Suprapubic skin (tissue), 4 donors: Measurements from ENCODE around the gene XPO6. TPM values are rescaled to one million over a fixed set of nuclear protein-coding genes. Genes with fewer than 3 reads are reported as not detected.

Experiments used
- DNase-seq, 2 donors: peaks; one replicate each; pipeline ENCODE4 v3.0.0-alpha.2; 2019; ENCODE audit warnings: low spot score in 2 of 2
- H3K27ac ChIP-seq: fragments of 200-600 bp; sonication (generic); one replicate; pipeline ENCODE4 v1.5.1; 2019
- H3K27me3 ChIP-seq: fragments of 200-600 bp; sonication (generic); one replicate; pipeline ENCODE4 v1.5.1; 2019
- H3K36me3 ChIP-seq: fragments of 200-600 bp; sonication (generic); one replicate; pipeline ENCODE4 v1.5.1; 2019
- H3K4me1 ChIP-seq: fragments of 200-600 bp; sonication (generic); one replicate; pipeline ENCODE4 v1.5.1; 2019
- H3K4me3 ChIP-seq: fragments of 200-600 bp; sonication (generic); one replicate; pipeline ENCODE4 v1.5.1; 2019; ENCODE audit warnings: mild to moderate bottlenecking
- H3K9me3 ChIP-seq: fragments of 200-600 bp; sonication (generic); one replicate; pipeline ENCODE4 v1.5.1; 2019
- CTCF ChIP-seq, 2 donors: fragments of 200-600 bp in 1 of 2; fragments of 450-650 bp in 1 of 2; sonication (generic) in 1 of 2; IDR thresholded peaks; one replicate each; pipeline ENCODE4 v1.5.1; 2016 to 2019; ENCODE audit warnings: antibody characterized with exemption in 2 of 2, mild to moderate bottlenecking in 1 of 2, moderate library complexity in 1 of 2
- EP300 ChIP-seq: sonication (generic); formaldehyde crosslinking; IDR thresholded peaks from one replicate; pipeline ENCODE4 v1.6.1; 2017; ENCODE audit warnings: antibody characterized with exemption
- POLR2A ChIP-seq, 2 donors: fragments of 450-650 bp; IDR thresholded peaks; one replicate each; pipeline ENCODE4 v1.6.1; 2017; ENCODE audit warnings: antibody characterized with exemption in 2 of 2, mild to moderate bottlenecking in 2 of 2, moderate library complexity in 2 of 2
- POLR2AphosphoS5 ChIP-seq, 3 donors: sonication (generic); formaldehyde crosslinking; IDR thresholded peaks; one replicate each; pipeline ENCODE4 v1.6.1; 2017; ENCODE audit warnings: antibody characterized with exemption in 3 of 3
- WGBS: methylation state at CpG from one replicate; pipeline ENCODE4 v1.1.5; 2018; 5-methylcytosine and 5-hydroxymethylcytosine counted together
- total RNA-seq, 4 donors: library from RNA; depleted of rRNA; stranded (reverse); fragments of >200 nt; gene quantifications; one replicate each; pipeline ENCODE4 v1.1.0, GENCODE V29; 2016

The XPO6 gene
- total RNA-seq, 4 donors from 2014 or later = 78.6 to 161 (median 88.1) TPM

GRCh38 chr16:28191364-28191960, 20.3 kb downstream of the XPO6 start:
- Histone ChIP-seq H3K27ac (no peak overlapping the region), H3K36me3 (peaks cover 5% of the 10 kb centered on the region), H3K9me3 (no peaks in the 10 kb centered on the region), H3K4me3 (no peak overlapping the region), H3K4me1 (peaks cover 46% of the 10 kb centered on the region), H3K27me3 (no peaks in the 10 kb centered on the region)
- WGBS = 33% methylated on average over 3 of the region's 3 CpGs
- DNase-seq = no peak
- TF ChIP-seq POLR2AphosphoS5 (IDR thresholded peaks at IDR 0.05) = no peak
- TF ChIP-seq POLR2A (IDR thresholded peaks at IDR 0.05) = no peak
- TF ChIP-seq CTCF (IDR thresholded peaks at IDR 0.05) = no peak
- TF ChIP-seq EP300 = no peak

DNA sequence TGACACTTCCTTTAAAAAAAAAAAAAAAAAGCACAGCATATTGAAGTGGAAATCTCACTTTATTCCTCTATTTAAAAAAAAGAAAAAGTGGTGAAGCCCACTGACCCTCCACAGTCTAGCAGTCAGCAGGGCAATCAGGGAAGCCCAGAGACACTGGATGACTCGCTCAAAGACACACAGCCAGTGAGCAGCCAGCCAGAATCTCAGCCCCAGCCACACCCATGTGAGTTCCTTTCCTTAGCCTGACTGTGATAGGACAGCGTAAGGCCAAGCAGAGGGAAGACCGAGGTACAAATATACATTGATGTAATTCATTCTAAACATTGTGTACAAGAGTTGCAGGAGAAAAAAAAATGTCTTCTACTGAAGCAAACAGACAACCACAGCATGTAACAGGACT, 22.5 kb downstream of the XPO6 start:
- H3K36me3 ChIP-seq = no peaks in the 10 kb centered on the region
- no peaks in the 10 kb centered on the region for H3K9me3 ChIP-seq
- WGBS = 73% methylated on average over 3 of the region's 3 CpGs
- no peak for DNase-seq
- no peak overlapping the region for H3K27ac ChIP-seq
- no peaks in the 10 kb centered on the region for H3K27me3 ChIP-seq
- no peak overlapping the region for H3K4me3 ChIP-seq
- peaks cover 43% of the 10 kb centered on the region for H3K4me1 ChIP-seq
- TF ChIP-seq EP300 = no peak
- no peak for TF ChIP-seq POLR2A (IDR thresholded peaks at IDR 0.05)
- TF ChIP-seq CTCF (IDR thresholded peaks at IDR 0.05) = no peak
- no peak for TF ChIP-seq POLR2AphosphoS5 (IDR thresholded peaks at IDR 0.05)

GRCh38 chr16:28188085-28188916, 23.5 kb downstream of the XPO6 start:
- Histone ChIP-seq H3K36me3 (no peaks in the 10 kb centered on the region), H3K9me3 (no peaks in the 10 kb centered on the region), H3K4me3 (no peak overlapping the region), H3K27me3 (no peaks in the 10 kb centered on the region), H3K27ac (no peak overlapping the region), H3K4me1 (peaks cover 34% of the 10 kb centered on the region)
- no peak for DNase-seq
- 69% methylated on average over 6 of the region's 6 CpGs for WGBS
- TF ChIP-seq POLR2A (IDR thresholded peaks at IDR 0.05) (no peak), EP300 (no peak), CTCF (IDR thresholded peaks at IDR 0.05) (no peak)

DNA sequence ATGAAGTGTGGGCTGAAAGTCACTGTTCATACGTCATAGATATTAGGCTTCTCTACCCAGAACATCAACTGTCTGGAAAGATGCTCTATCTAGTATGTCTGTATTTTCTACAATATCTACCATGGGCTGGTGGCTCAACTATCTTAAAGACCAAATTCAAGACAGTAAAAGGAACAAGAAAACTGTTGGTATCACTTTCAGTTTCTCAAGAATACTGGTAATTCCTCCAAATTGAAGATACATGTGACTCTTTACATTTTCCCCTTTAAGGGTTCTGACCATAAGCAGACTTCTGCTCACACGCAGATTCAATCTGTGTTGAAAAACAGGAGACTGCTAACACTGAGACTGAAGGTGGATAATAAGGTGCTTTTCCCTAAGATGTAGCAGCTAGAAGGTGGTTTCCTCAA, 24.2 kb downstream of the XPO6 start:
- Histone ChIP-seq H3K9me3 (no peaks in the 10 kb centered on the region), H3K36me3 (no peaks in the 10 kb centered on the region), H3K27ac (no peak overlapping the region), H3K4me1 (peaks cover 35% of the 10 kb centered on the region), H3K27me3 (no peaks in the 10 kb centered on the region), H3K4me3 (no peak overlapping the region)
- no peak for DNase-seq
- TF ChIP-seq CTCF (IDR thresholded peaks at IDR 0.05) (no peak), EP300 (no peak), POLR2AphosphoS5 (IDR thresholded peaks at IDR 0.05) (no peak)
- WGBS = 80% methylated on average over 2 of the region's 2 CpGs

DNA sequence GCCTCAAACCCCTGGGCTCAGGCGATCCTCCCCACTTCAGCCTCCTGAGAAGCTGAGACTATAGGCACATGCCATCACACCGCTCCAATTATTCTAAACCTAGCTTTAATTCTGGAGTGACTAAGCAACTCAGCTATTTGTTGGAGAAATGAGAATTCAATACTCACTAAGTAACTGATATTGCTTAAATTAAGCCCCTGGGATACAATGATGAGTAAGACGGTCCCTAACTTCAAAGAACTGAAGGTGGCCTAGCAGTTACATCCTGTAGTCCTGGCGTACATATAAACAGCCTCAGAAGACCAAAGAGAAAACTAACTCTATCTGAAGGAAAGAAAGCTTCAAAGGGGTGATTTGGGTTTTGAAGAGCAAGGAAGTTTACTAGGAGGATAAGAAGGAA, 25.0 kb downstream of the XPO6 start:
- Histone ChIP-seq H3K27ac (no peak overlapping the region), H3K4me3 (no peak overlapping the region), H3K27me3 (no peaks in the 10 kb centered on the region), H3K36me3 (no peaks in the 10 kb centered on the region), H3K9me3 (no peaks in the 10 kb centered on the region), H3K4me1 (peaks cover 36% of the 10 kb centered on the region)
- TF ChIP-seq CTCF (IDR thresholded peaks at IDR 0.05) (no peak), POLR2A (IDR thresholded peaks at IDR 0.05) (no peak), POLR2AphosphoS5 (IDR thresholded peaks at IDR 0.05) (no peak), EP300 (no peak)
- DNase-seq = no peak
- WGBS = 93% methylated on average over 4 of the region's 4 CpGs
